ENCODE measurements around the gene CHRNB1.
A peak's percentile ranks its signal among the peaks of the same experiment; 100 is the strongest.

The CHRNB1 gene

DNA sequence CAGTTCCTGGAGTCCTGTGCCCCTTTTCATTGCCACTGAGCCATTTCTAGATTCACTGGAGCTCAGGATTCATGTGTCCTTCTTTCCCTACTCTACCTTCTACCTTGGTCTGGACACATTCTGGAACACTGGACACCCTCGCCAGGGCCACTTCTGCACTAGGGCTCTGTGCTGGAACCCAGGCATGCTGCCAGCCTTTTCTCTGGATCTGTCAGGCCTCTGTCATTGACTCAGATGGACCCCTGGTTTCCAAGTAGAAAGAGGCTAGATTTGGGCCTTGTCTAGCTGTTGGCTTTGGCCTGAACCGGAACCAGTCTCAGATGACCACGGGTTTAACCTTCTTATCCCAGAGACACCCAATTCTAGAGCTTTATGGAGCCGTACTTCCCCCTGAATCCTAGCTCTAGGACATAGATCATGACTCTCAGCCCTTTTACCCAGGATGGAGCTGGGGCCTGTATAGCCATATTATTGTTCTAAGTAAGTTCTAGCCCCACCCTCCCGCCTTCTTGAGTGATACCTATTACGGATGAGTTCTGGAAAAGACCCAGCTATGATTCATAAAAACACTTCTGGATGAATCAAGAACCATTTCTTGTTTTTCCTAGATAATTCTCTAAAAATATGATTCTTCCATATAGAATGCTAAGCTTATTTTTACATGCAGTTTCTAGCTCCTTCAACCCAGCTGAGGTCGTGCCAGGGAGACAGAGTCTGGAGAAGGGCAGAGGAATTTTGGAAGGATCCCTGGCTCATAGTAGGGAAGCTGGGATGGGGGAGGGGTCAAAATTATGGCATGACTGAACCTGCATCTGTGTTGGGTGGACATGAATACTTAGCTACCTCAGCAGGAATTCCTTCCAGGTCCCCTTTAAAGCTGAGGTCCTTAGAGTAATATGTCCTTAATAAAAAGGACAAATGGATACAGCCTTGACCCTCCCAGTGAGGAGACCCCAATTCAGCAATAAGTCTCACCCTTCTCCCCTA, 1.1 kb upstream of the CHRNB1 start:
- Histone ChIP-seq H3K4me1 (ENCODE audit: control insufficient read depth in 1 of 2, insufficient read depth in 2 of 2, low read length in 2 of 2) (peaks cover 8 to 18% of the 10 kb centered on the region in 2 experiments), H4K12ac (ENCODE audit: low read depth, low read length) (no peak overlapping the region), H3K23ac (ENCODE audit: low read length) (no peak overlapping the region), H3K36me3 (ENCODE audit: control insufficient read depth in 1 of 2, insufficient read depth in 2 of 2, low read length in 2 of 2) (no peaks in the 10 kb centered on the region), H3K79me1 (ENCODE audit: low read length) (peaks cover 9% of the 10 kb centered on the region), H3K9me3 (ENCODE audit: insufficient read depth, low read depth, low read length) (peaks cover 2% of the 10 kb centered on the region), H4K91ac (ENCODE audit: low read depth, low read length) (peak overlapping the region; percentile 16), H3K9ac (ENCODE audit: low read length) (no peak overlapping the region), H2AK5ac (ENCODE audit: low read length) (peak overlapping the region; percentile 19), H4K8ac (ENCODE audit: low read depth, low read length) (no peak overlapping the region), H2BK12ac (ENCODE audit: low read length) (no peak overlapping the region), H3K27ac (ENCODE audit: low read depth, low read length) (no peak overlapping the region), H3K4me2 (ENCODE audit: low read length) (no peak overlapping the region), H3K4ac (ENCODE audit: low read depth, low read length) (no peak overlapping the region), H3K27me3 (ENCODE audit: insufficient read depth, low read length) (peaks cover 11% of the 10 kb centered on the region), H3K79me2 (ENCODE audit: control insufficient read depth, insufficient read depth, low read length, poor library complexity) (peaks cover 2% of the 10 kb centered on the region), H2BK120ac (ENCODE audit: insufficient read depth, low read length, poor library complexity) (no peak overlapping the region), H3K4me3 (ENCODE audit: low read depth, low read length) (no peak overlapping the region), H2BK5ac (ENCODE audit: low read depth, low read length, poor library complexity) (no peak overlapping the region), H3K14ac (ENCODE audit: low read length) (no peak overlapping the region), H2AFZ (ENCODE audit: insufficient read depth, low read length, poor library complexity) (no peak overlapping the region), H3K18ac (ENCODE audit: low read length) (no peak overlapping the region)
- no CpG with 5 or more reads among the region's 7 CpGs for WGBS (ENCODE audit: extremely low coverage, insufficient coverage, insufficient read length)
- no peak for DNase-seq

DNA sequence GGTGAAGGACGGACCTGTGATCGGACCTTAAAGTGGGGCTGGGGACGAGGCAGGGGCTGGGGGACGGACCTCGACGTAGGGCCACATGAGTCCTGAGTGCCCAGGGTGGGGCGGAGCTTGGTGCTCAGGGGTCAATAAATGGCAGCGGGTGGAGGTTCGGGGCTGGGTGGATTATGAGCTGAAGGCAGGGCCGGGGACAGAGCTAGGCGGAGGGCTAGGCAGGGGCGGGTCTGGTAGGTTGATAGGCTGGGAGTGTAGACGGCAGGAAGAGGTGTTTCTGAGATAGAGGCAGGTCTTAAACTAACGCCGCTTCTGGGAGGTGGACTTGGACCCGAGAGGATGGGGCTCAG, 733 bp downstream of the CHRNB1 start:
- no peaks in the 10 kb centered on the region for H3K27me3 ChIP-seq (ENCODE audit: insufficient read depth, low read length)
- DNase-seq = no peak
- WGBS (ENCODE audit: extremely low coverage, insufficient coverage, insufficient read length) = no CpG with 5 or more reads among the region's 16 CpGs
- peaks cover 2% of the 10 kb centered on the region for H3K9me3 ChIP-seq (ENCODE audit: insufficient read depth, low read depth, low read length)
- H4K12ac ChIP-seq (ENCODE audit: low read depth, low read length) = peak overlapping the region; percentile 23
- no peak overlapping the region for H3K23ac ChIP-seq (ENCODE audit: low read length)
- peak overlapping the region; percentile 67 for H4K8ac ChIP-seq (ENCODE audit: low read depth, low read length)
- H3K79me2 ChIP-seq (ENCODE audit: control insufficient read depth, insufficient read depth, low read length, poor library complexity) = no peaks in the 10 kb centered on the region
- no peak overlapping the region for H3K9ac ChIP-seq (ENCODE audit: low read length)
- peak overlapping the region; percentile 54 for H3K4me3 ChIP-seq (ENCODE audit: low read depth, low read length)
- H3K27ac ChIP-seq (ENCODE audit: low read depth, low read length) = no peak overlapping the region
- no peaks in the 10 kb centered on the region for H3K36me3 ChIP-seq (ENCODE audit: control insufficient read depth in 1 of 2, insufficient read depth in 2 of 2, low read length in 2 of 2)
- peaks cover 4% of the 10 kb centered on the region for H3K79me1 ChIP-seq (ENCODE audit: low read length)
- H2BK120ac ChIP-seq (ENCODE audit: insufficient read depth, low read length, poor library complexity) = peak overlapping the region; percentile 40
- H2AFZ ChIP-seq (ENCODE audit: insufficient read depth, low read length, poor library complexity) = peak overlapping the region; percentile 57
- H3K4me2 ChIP-seq (ENCODE audit: low read length) = peak overlapping the region; percentile 63
- H4K91ac ChIP-seq (ENCODE audit: low read depth, low read length) = peak overlapping the region; percentile 25
- H3K14ac ChIP-seq (ENCODE audit: low read length) = peak overlapping the region; percentile 16
- no peak overlapping the region for H3K4ac ChIP-seq (ENCODE audit: low read depth, low read length)
- no peak overlapping the region for H3K18ac ChIP-seq (ENCODE audit: low read length)
- no peak overlapping the region for H2BK12ac ChIP-seq (ENCODE audit: low read length)
- H3K4me1 ChIP-seq (ENCODE audit: control insufficient read depth in 1 of 2, insufficient read depth in 2 of 2, low read length in 2 of 2) = peaks cover 3 to 9% of the 10 kb centered on the region in 2 experiments
- H2AK5ac ChIP-seq (ENCODE audit: low read length) = no peak overlapping the region
- no peak overlapping the region for H2BK5ac ChIP-seq (ENCODE audit: low read depth, low read length, poor library complexity)

DNA sequence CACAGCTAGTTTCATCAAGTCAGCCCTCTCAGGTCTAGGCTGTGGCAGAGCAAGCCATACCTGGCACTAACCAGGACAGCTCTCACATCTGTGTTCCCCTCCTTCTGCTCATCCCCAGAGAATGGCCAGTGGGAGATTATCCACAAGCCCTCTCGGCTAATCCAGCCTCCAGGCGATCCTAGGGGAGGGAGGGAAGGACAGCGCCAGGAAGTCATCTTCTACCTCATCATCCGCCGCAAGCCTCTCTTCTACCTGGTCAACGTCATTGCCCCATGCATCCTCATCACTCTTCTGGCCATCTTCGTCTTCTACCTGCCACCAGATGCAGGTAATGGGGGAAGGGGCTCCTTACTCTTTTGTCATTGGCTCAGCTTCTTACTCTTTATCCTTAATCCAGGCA, 3.6 kb downstream of the CHRNB1 start:
- Histone ChIP-seq H2BK5ac (ENCODE audit: low read depth, low read length, poor library complexity) (no peak overlapping the region), H3K18ac (ENCODE audit: low read length) (no peak overlapping the region), H4K91ac (ENCODE audit: low read depth, low read length) (no peak overlapping the region), H3K4me3 (ENCODE audit: low read depth, low read length) (no peak overlapping the region), H3K79me1 (ENCODE audit: low read length) (peaks cover 3% of the 10 kb centered on the region), H3K14ac (ENCODE audit: low read length) (no peak overlapping the region), H3K9ac (ENCODE audit: low read length) (no peak overlapping the region), H3K9me3 (ENCODE audit: insufficient read depth, low read depth, low read length) (peaks cover 2% of the 10 kb centered on the region), H4K12ac (ENCODE audit: low read depth, low read length) (no peak overlapping the region), H2BK12ac (ENCODE audit: low read length) (no peak overlapping the region), H2BK120ac (ENCODE audit: insufficient read depth, low read length, poor library complexity) (no peak overlapping the region), H3K27ac (ENCODE audit: low read depth, low read length) (no peak overlapping the region), H3K4me1 (ENCODE audit: control insufficient read depth in 1 of 2, insufficient read depth in 2 of 2, low read length in 2 of 2) (peaks cover 0 to 10% of the 10 kb centered on the region in 2 experiments), H4K8ac (ENCODE audit: low read depth, low read length) (no peak overlapping the region), H3K79me2 (ENCODE audit: control insufficient read depth, insufficient read depth, low read length, poor library complexity) (no peaks in the 10 kb centered on the region), H3K36me3 (ENCODE audit: control insufficient read depth in 1 of 2, insufficient read depth in 2 of 2, low read length in 2 of 2) (no peaks in the 10 kb centered on the region), H3K4ac (ENCODE audit: low read depth, low read length) (no peak overlapping the region), H3K27me3 (ENCODE audit: insufficient read depth, low read length) (no peaks in the 10 kb centered on the region), H3K4me2 (ENCODE audit: low read length) (no peak overlapping the region), H2AK5ac (ENCODE audit: low read length) (no peak overlapping the region), H3K23ac (ENCODE audit: low read length) (no peak overlapping the region), H2AFZ (ENCODE audit: insufficient read depth, low read length, poor library complexity) (no peak overlapping the region)
- no CpG with 5 or more reads among the region's 7 CpGs for WGBS (ENCODE audit: extremely low coverage, insufficient coverage, insufficient read length)
- no peak for DNase-seq

DNA sequence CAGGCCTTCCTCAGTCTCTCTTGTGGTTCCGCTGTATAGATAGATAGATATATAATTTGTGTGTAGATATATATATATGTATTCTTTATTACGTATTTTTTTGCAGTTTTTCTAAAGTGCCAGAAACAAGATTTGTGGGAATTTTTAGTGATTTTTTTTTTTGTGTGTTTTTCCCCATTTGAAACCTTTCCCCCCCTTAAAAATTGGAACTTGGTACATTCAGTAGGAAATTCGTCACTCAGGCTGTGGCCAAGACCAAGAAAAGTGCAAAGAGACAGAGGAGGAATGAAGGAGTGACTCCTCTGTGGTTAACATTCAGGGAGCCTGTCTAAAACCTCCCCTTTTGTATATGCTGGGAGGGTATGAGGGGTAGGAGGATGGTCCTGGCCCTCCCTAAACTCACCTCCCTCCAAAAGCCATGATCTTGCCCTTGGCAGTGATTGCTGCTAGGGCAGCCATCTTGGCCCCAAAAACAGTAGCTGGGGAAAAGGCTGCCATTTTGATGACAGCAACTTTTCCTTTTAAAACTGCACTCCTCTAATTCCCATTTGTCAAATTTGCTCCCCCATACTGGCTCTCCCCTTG, 15.2 kb downstream of the CHRNB1 start:
- no peak overlapping the region for H4K8ac ChIP-seq (ENCODE audit: low read depth, low read length)
- no peak overlapping the region for H3K14ac ChIP-seq (ENCODE audit: low read length)
- no peak overlapping the region for H2BK5ac ChIP-seq (ENCODE audit: low read depth, low read length, poor library complexity)
- no peak overlapping the region for H2BK120ac ChIP-seq (ENCODE audit: insufficient read depth, low read length, poor library complexity)
- no peaks in the 10 kb centered on the region for H3K9me3 ChIP-seq (ENCODE audit: insufficient read depth, low read depth, low read length)
- no peak overlapping the region for H3K4me3 ChIP-seq (ENCODE audit: low read depth, low read length)
- no peak overlapping the region for H2BK12ac ChIP-seq (ENCODE audit: low read length)
- WGBS (ENCODE audit: extremely low coverage, insufficient coverage, insufficient read length) = no CpG with 5 or more reads among the region's 3 CpGs
- H3K18ac ChIP-seq (ENCODE audit: low read length) = no peak overlapping the region
- no peak overlapping the region for H2AFZ ChIP-seq (ENCODE audit: insufficient read depth, low read length, poor library complexity)
- H3K4ac ChIP-seq (ENCODE audit: low read depth, low read length) = no peak overlapping the region
- H3K27ac ChIP-seq (ENCODE audit: low read depth, low read length) = no peak overlapping the region
- H3K9ac ChIP-seq (ENCODE audit: low read length) = no peak overlapping the region
- no peak overlapping the region for H2AK5ac ChIP-seq (ENCODE audit: low read length)
- H3K36me3 ChIP-seq (ENCODE audit: control insufficient read depth in 1 of 2, insufficient read depth in 2 of 2, low read length in 2 of 2) = peaks cover 21 to 22% of the 10 kb centered on the region in 2 experiments
- no peak overlapping the region for H4K91ac ChIP-seq (ENCODE audit: low read depth, low read length)
- no peak overlapping the region for H4K12ac ChIP-seq (ENCODE audit: low read depth, low read length)
- H3K79me1 ChIP-seq (ENCODE audit: low read length) = peaks cover 3% of the 10 kb centered on the region
- H3K23ac ChIP-seq (ENCODE audit: low read length) = no peak overlapping the region
- no peak for DNase-seq
- H3K4me1 ChIP-seq (ENCODE audit: control insufficient read depth in 1 of 2, insufficient read depth in 2 of 2, low read length in 2 of 2) = peaks cover 4 to 5% of the 10 kb centered on the region in 2 experiments
- H3K27me3 ChIP-seq (ENCODE audit: insufficient read depth, low read length) = no peaks in the 10 kb centered on the region
- peaks cover 3% of the 10 kb centered on the region for H3K79me2 ChIP-seq (ENCODE audit: control insufficient read depth, insufficient read depth, low read length, poor library complexity)
- H3K4me2 ChIP-seq (ENCODE audit: low read length) = no peak overlapping the region

Data from trophoblast cell (in vitro differentiated cells and primary cell).